MCF 10A (cell line): ENCODE measurements around the gene DCST2. TPM values are rescaled to one million over a fixed set of nuclear protein-coding genes. Genes with fewer than 3 reads are reported as not detected.

Experiments used
- Bru-seq: library from RNA; stranded (reverse); fragments of 400-500 nt; gene quantifications from one replicate; lab custom pipeline; 2021; lab: Mats Ljungman, UMichigan
- BruChase-seq, 2 experiments: library from RNA; stranded (reverse); fragments of 400-500 nt; gene quantifications; one replicate each; lab custom pipeline; 2021; lab: Mats Ljungman, UMichigan
- BruUV-seq: library from RNA; stranded (reverse); fragments of 400-500 nt; replicated peaks from 2 replicates; lab custom pipeline; 2021; lab: Mats Ljungman, UMichigan
- CTCF ChIA-PET: fragments of 300-600 bp; sonication (Branson Sonifier 250); formaldehyde crosslinking; extraction: SDS; loops from one replicate; lab custom pipeline; 2021; ENCODE audit warnings: antibody characterized with exemption, inconsistent platforms; lab: Yijun Ruan, JAX
- POLR2A ChIA-PET: fragments of 300-600, 350-650 bp; sonication (Branson Sonifier 250); formaldehyde crosslinking; extraction: SDS; loops from one replicate; lab custom pipeline; 2020; ENCODE audit warnings: antibody characterized with exemption, inconsistent platforms; lab: Yijun Ruan, JAX
- DNase-seq: peaks from one replicate; pipeline ENCODE4 v3.0.0-alpha.2; 2018; ENCODE audit not compliant: unreplicated experiment
- H3K27ac Mint-ChIP-seq: one replicate; pipeline ENCODE4 v1.8.0; 2022; ENCODE audit warnings: mild to moderate bottlenecking, low read depth, mixed read lengths; ENCODE audit not compliant: unreplicated experiment
- H3K27me3 Mint-ChIP-seq: one replicate; pipeline ENCODE4 v1.8.0; 2022; ENCODE audit warnings: mixed read lengths; ENCODE audit not compliant: insufficient read depth, unreplicated experiment
- H3K36me3 Mint-ChIP-seq: one replicate; pipeline ENCODE4 v1.8.0; 2022; ENCODE audit warnings: mild to moderate bottlenecking, moderate library complexity, mixed read lengths; ENCODE audit not compliant: insufficient read depth, unreplicated experiment
- H3K4me1 Mint-ChIP-seq: one replicate; pipeline ENCODE4 v1.8.0; 2022; ENCODE audit warnings: mixed read lengths; ENCODE audit not compliant: insufficient read depth, unreplicated experiment
- H3K4me3 Mint-ChIP-seq: one replicate; pipeline ENCODE4 v1.8.0; 2022; ENCODE audit warnings: mild to moderate bottlenecking, moderate library complexity, mixed read lengths; ENCODE audit not compliant: unreplicated experiment
- H3K9me3 Mint-ChIP-seq: one replicate; pipeline ENCODE4 v1.8.0; 2022; ENCODE audit warnings: mixed read lengths; ENCODE audit not compliant: unreplicated experiment
- CTCF ChIP-seq: fragments of 200-600 bp; IDR thresholded peaks from one replicate; pipeline ENCODE4 v1.8.0; 2022; ENCODE audit warnings: antibody characterized with exemption, mild to moderate bottlenecking; ENCODE audit not compliant: unreplicated experiment
- intact Hi-C: fragments of 100-400 bp; cut with micrococcal nuclease; formaldehyde crosslinking; loops from 2 replicates; pipeline ENCODE4 v1.14.1; 2022
- long read RNA-seq: library from polyadenylated mRNA; stranded (forward); transcript quantifications from one replicate; pipeline ENCODE4 v2.0.0, GENCODE V29; 2022
- total RNA-seq: library from RNA; stranded (reverse); gene quantifications from 2 replicates; pipeline ENCODE4 v1.2.3, GENCODE V29; 2022

Gene DCST2
- total RNA-seq (0.91 and 1.8 TPM in 2 replicates), Bru-seq, nascent RNA (percentile 19 among the genes with signal in this experiment), BruChase-seq, experiment 1, labeled RNA remaining after a 6-hour chase (percentile 30 among the genes with signal in this experiment), BruChase-seq, experiment 2, labeled RNA remaining after a 2-hour chase (percentile 28 among the genes with signal in this experiment)
- long read RNA-seq, partial matches to known transcripts, result 2 of 9 reads
- long read RNA-seq, other reads (novel, unspliced or antisense), result 7 of 9 reads

- H3K27me3 Mint-ChIP-seq, result no peaks in the 10 kb centered on the region
- CTCF ChIA-PET, result interaction anchor here (0.6 to 2.5 kb wide), 5 partner anchors 12 to 16 kb away, joined by 3 to 12 read pairs (median 3); no protein-coding TSS in a partner anchor
- no peak for DNase-seq
- no peaks in the 10 kb centered on the region for H3K36me3 Mint-ChIP-seq
- no TSS peak for BruUV-seq
- POLR2A ChIA-PET, result interaction anchor here (1.2 to 9.7 kb wide), 2 partner anchors 14 to 30 kb away, joined by 4 to 275 read pairs; no protein-coding TSS in a partner anchor
- intact Hi-C loops, result no loop called here
- no peak within 1 kb of the TSS for H3K27ac Mint-ChIP-seq
- peaks cover 21% of the 10 kb centered on the region for H3K4me1 Mint-ChIP-seq
- H3K9me3 Mint-ChIP-seq, result no peaks in the 10 kb centered on the region
- no peak within 1 kb of the TSS for H3K4me3 Mint-ChIP-seq
- no peak for TF ChIP-seq CTCF
Measured at GRCh38 chr1:155033524-155033923, at the start of gene DCST2, which contains the start of gene DCST1. Gene DCST2 (minus strand): TSS chr1:155033781. CDS start chr1:155033701, 80 bp downstream. Gene DCST1 (plus strand): TSS chr1:155033824. CDS start chr1:155034037, 213 bp downstream.

GRCh38 chr1:155083052-155083541 lies 49.5 kb upstream of the DCST2 start:
- TF ChIP-seq CTCF, result no peak
- Mint-ChIP-seq H3K36me3 (no peaks in the 10 kb centered on the region), H3K27ac (no peak overlapping the region), H3K9me3 (no peaks in the 10 kb centered on the region), H3K4me1 (peaks cover 44% of the 10 kb centered on the region), H3K27me3 (peaks cover 30% of the 10 kb centered on the region), H3K4me3 (no peak overlapping the region)
- ChIA-PET POLR2A (interaction anchor here (1.0 to 1.6 kb wide), 3 partner anchors 39 to 110 kb away, joined by 3 to 4 read pairs (median 3); partner anchors contain the start of gene FLAD1), CTCF (interaction anchor here (0.6 to 5.2 kb wide), 16 partner anchors 8 to 523 kb away, joined by 3 to 78 read pairs (median 6); partner anchors contain the start of genes ADAM15, EFNA4, FLAD1 and KRTCAP2)
- no peak for DNase-seq
- BruUV-seq, result no TSS peak
- intact Hi-C loops, result no loop called here

GRCh38 chr1:155082301-155083051 lies 48.9 kb upstream of the DCST2 start:
- Mint-ChIP-seq H3K27me3 (peaks cover 30% of the 10 kb centered on the region), H3K27ac (no peak overlapping the region), H3K4me3 (no peak overlapping the region), H3K4me1 (peaks cover 51% of the 10 kb centered on the region), H3K9me3 (no peaks in the 10 kb centered on the region), H3K36me3 (no peaks in the 10 kb centered on the region)
- BruUV-seq, result no TSS peak
- CTCF ChIA-PET, result interaction anchor here (0.6 to 5.2 kb wide), 6 partner anchors 17 to 523 kb away, joined by 4 to 71 read pairs (median 22); partner anchors contain the start of genes ADAM15 and EFNA4
- intact Hi-C loops, result no loop called here
- no peak for DNase-seq
- POLR2A ChIA-PET, result interaction anchor here (0.7 to 1.6 kb wide), 4 partner anchors 38 to 109 kb away, joined by 3 to 4 read pairs (median 4); partner anchors contain the start of gene FLAD1
- TF ChIP-seq CTCF, result no peak
